ENCODE results near the gene CASD1. TPM values are rescaled to one million over a fixed set of nuclear protein-coding genes. Genes with fewer than 3 reads are reported as not detected.

Gene CASD1
- total RNA-seq, 1 experiment from 2014 or later: 9.2 TPM

GRCh38 chr7:94512735-94513564, 3.3 kb downstream of the CASD1 start:
- no peak overlapping the region for H3K27ac Mint-ChIP-seq (ENCODE audit: unreplicated experiment)
- no peaks in the 10 kb centered on the region for H3K9me3 Mint-ChIP-seq (ENCODE audit: low read depth, unreplicated experiment)
- H3K36me3 Mint-ChIP-seq (ENCODE audit: insufficient read depth, unreplicated experiment): peaks cover 18% of the 10 kb centered on the region
- CTCF ChIA-PET: interaction anchor here (0.6 to 0.7 kb wide), 3 partner anchors 10 to 105 kb away, joined by 3 to 4 read pairs (median 3); no protein-coding TSS in a partner anchor
- BruUV-seq (replicated peaks): no TSS peak
- intact Hi-C loops (cut with micrococcal nuclease; ENCODE audit: unreplicated experiment): loop anchor here (5.0 kb wide), 1 partner anchor 139 kb away; no protein-coding TSS in a partner anchor
- no peak for DNase-seq
- no peak for TF ChIP-seq CTCF (IDR thresholded peaks at IDR 0.05; ENCODE audit: unreplicated experiment)
- no peaks in the 10 kb centered on the region for H3K27me3 Mint-ChIP-seq (ENCODE audit: unreplicated experiment)
- no peak overlapping the region for H3K4me3 Mint-ChIP-seq (ENCODE audit: low read depth, unreplicated experiment)
- H3K4me1 Mint-ChIP-seq (ENCODE audit: low read depth, unreplicated experiment): peaks cover 6% of the 10 kb centered on the region

GRCh38 chr7:94513565-94513860, 3.9 kb downstream of the CASD1 start:
- DNase-seq: no peak
- BruUV-seq (replicated peaks): no TSS peak
- Mint-ChIP-seq H3K27me3 (ENCODE audit: unreplicated experiment) (no peaks in the 10 kb centered on the region), H3K27ac (ENCODE audit: unreplicated experiment) (no peak overlapping the region), H3K36me3 (ENCODE audit: insufficient read depth, unreplicated experiment) (peaks cover 18% of the 10 kb centered on the region), H3K9me3 (ENCODE audit: low read depth, unreplicated experiment) (no peaks in the 10 kb centered on the region), H3K4me1 (ENCODE audit: low read depth, unreplicated experiment) (peaks cover 6% of the 10 kb centered on the region), H3K4me3 (ENCODE audit: low read depth, unreplicated experiment) (no peak overlapping the region)
- intact Hi-C loops (cut with micrococcal nuclease; ENCODE audit: unreplicated experiment): loop anchor here (5.0 kb wide), 1 partner anchor 139 kb away; no protein-coding TSS in a partner anchor
- no peak for TF ChIP-seq CTCF (IDR thresholded peaks at IDR 0.05; ENCODE audit: unreplicated experiment)
- CTCF ChIA-PET: interaction anchor here (0.6 to 0.7 kb wide), 3 partner anchors 10 to 105 kb away, joined by 3 to 4 read pairs (median 3); no protein-coding TSS in a partner anchor

- no TSS peak for BruUV-seq (replicated peaks)
- DNase-seq: no peak
- no peak for TF ChIP-seq CTCF (IDR thresholded peaks at IDR 0.05; ENCODE audit: unreplicated experiment)
- no peaks in the 10 kb centered on the region for H3K9me3 Mint-ChIP-seq (ENCODE audit: low read depth, unreplicated experiment)
- no peaks in the 10 kb centered on the region for H3K27me3 Mint-ChIP-seq (ENCODE audit: unreplicated experiment)
- CTCF ChIA-PET: no interaction called here
- H3K4me1 Mint-ChIP-seq (ENCODE audit: low read depth, unreplicated experiment): peaks cover 6% of the 10 kb centered on the region
- no peak overlapping the region for H3K4me3 Mint-ChIP-seq (ENCODE audit: low read depth, unreplicated experiment)
- H3K36me3 Mint-ChIP-seq (ENCODE audit: insufficient read depth, unreplicated experiment): peaks cover 18% of the 10 kb centered on the region
- intact Hi-C loops (cut with micrococcal nuclease; ENCODE audit: unreplicated experiment): loop anchor here (5.0 kb wide), 1 partner anchor 138 kb away; no protein-coding TSS in a partner anchor
- no peak overlapping the region for H3K27ac Mint-ChIP-seq (ENCODE audit: unreplicated experiment)
Observed at GRCh38 chr7:94514140-94514889, 4.7 kb downstream of the CASD1 start.

GRCh38 chr7:94514917-94515316, 5.3 kb downstream of the CASD1 start:
- BruUV-seq (replicated peaks): no TSS peak
- no peak for DNase-seq
- peaks cover 12% of the 10 kb centered on the region for H3K36me3 Mint-ChIP-seq (ENCODE audit: insufficient read depth, unreplicated experiment)
- peaks cover 6% of the 10 kb centered on the region for H3K4me1 Mint-ChIP-seq (ENCODE audit: low read depth, unreplicated experiment)
- H3K27me3 Mint-ChIP-seq (ENCODE audit: unreplicated experiment): no peaks in the 10 kb centered on the region
- H3K9me3 Mint-ChIP-seq (ENCODE audit: low read depth, unreplicated experiment): no peaks in the 10 kb centered on the region
- H3K27ac Mint-ChIP-seq (ENCODE audit: unreplicated experiment): no peak overlapping the region
- TF ChIP-seq CTCF (IDR thresholded peaks at IDR 0.05; ENCODE audit: unreplicated experiment): no peak
- CTCF ChIA-PET: no interaction called here
- H3K4me3 Mint-ChIP-seq (ENCODE audit: low read depth, unreplicated experiment): no peak overlapping the region
- intact Hi-C loops (cut with micrococcal nuclease; ENCODE audit: unreplicated experiment): loop anchor here (5.0 kb wide), 1 partner anchor 137 kb away; no protein-coding TSS in a partner anchor
